Fibroblast of upper back skin (primary cell): ENCODE data around the gene SLC38A4.
"Not testable (repeated sequence)": the region's sequence is repeated elsewhere in the genome, so short reads cannot be mapped to it uniquely, and the experiment has no call there.

Source experiments
- DNase-seq: peaks from one replicate; pipeline ENCODE4 v3.0.0-alpha.2; 2013

Gene SLC38A4

GRCh38 chr12:46825591-46826414 is at the start of gene SLC38A4:
TSS of gene SLC38A4 (minus strand) at chr12:46825997. CDS start at chr12:46793071, 32,926 bp downstream.
- DNase-seq, result peak; percentile 64

- DNase-seq, result no peak
Observed at GRCh38 chr12:46875095-46875494, 49.3 kb upstream of the SLC38A4 start.

- peak; percentile 88 for DNase-seq
Observed at GRCh38 chr12:46874642-46875041, 48.8 kb upstream of the SLC38A4 start.

- no peak for DNase-seq
Observed at GRCh38 chr12:46872135-46872534, 46.3 kb upstream of the SLC38A4 start.

GRCh38 chr12:46865311-46865710 is 39.5 kb upstream of the SLC38A4 start:
- DNase-seq, result no peak

GRCh38 chr12:46858368-46858767 is 32.6 kb upstream of the SLC38A4 start:
- no peak for DNase-seq

- no peak for DNase-seq
Observed at GRCh38 chr12:46857486-46857885, 31.7 kb upstream of the SLC38A4 start.

- no peak for DNase-seq
Observed at GRCh38 chr12:46855760-46856159, 30.0 kb upstream of the SLC38A4 start.

GRCh38 chr12:46854188-46854587 is 28.4 kb upstream of the SLC38A4 start:
- DNase-seq, result not testable (repeated sequence)

- DNase-seq, result not testable (repeated sequence)
Observed at GRCh38 chr12:46848792-46849191, 23.0 kb upstream of the SLC38A4 start.

GRCh38 chr12:46847001-46847400 is 21.2 kb upstream of the SLC38A4 start:
- no peak for DNase-seq

- DNase-seq, result peak; percentile 57
Observed at GRCh38 chr12:46843811-46844210, 18.0 kb upstream of the SLC38A4 start.

- no peak for DNase-seq
Observed at GRCh38 chr12:46841891-46842290, 16.1 kb upstream of the SLC38A4 start.

GRCh38 chr12:46839964-46840363 is 14.2 kb upstream of the SLC38A4 start:
- peak; percentile 16 for DNase-seq

- no peak for DNase-seq
Observed at GRCh38 chr12:46839232-46839631, 13.4 kb upstream of the SLC38A4 start.

GRCh38 chr12:46835785-46836184 is 10.0 kb upstream of the SLC38A4 start:
- DNase-seq, result no peak

GRCh38 chr12:46832130-46832704 is 6.4 kb upstream of the SLC38A4 start:
- DNase-seq, result no peak

- DNase-seq, result no peak
Observed at GRCh38 chr12:46831335-46832129, 5.7 kb upstream of the SLC38A4 start.

GRCh38 chr12:46830731-46831334 is 5.0 kb upstream of the SLC38A4 start:
- DNase-seq, result no peak

- DNase-seq, result no peak
Observed at GRCh38 chr12:46824709-46825108, 1.1 kb downstream of the SLC38A4 start.

- DNase-seq, result no peak
Observed at GRCh38 chr12:46818642-46819041, 7.2 kb downstream of the SLC38A4 start.

- no peak for DNase-seq
Observed at GRCh38 chr12:46815809-46816208, 10.0 kb downstream of the SLC38A4 start.

- no peak for DNase-seq
Observed at GRCh38 chr12:46814143-46814542, 11.7 kb downstream of the SLC38A4 start.
